ENCODE data around the gene GJD4. TPM values are rescaled to one million over a fixed set of nuclear protein-coding genes. Genes with fewer than 3 reads are reported as not detected.

GJD4 gene
- total RNA-seq, 2 donors from 2014 or later = not detected

GRCh38 chr10:35643151-35644049, 38.3 kb downstream of the GJD4 start:
- peak; percentile 88 for DNase-seq (ENCODE audit: low spot score)
- Histone ChIP-seq H3K27me3 (no peaks in the 10 kb centered on the region), H3K36me3 (no peaks in the 10 kb centered on the region), H3K27ac (peak overlapping the region; percentile 91 to 95), H3K9me3 (no peaks in the 10 kb centered on the region), H3K4me3 (peak overlapping the region; percentile 64 to 79), H3K4me1 (peaks cover 0 to 21% of the 10 kb centered on the region in 2 donors)
- no peak for TF ChIP-seq CTCF (IDR thresholded peaks at IDR 0.05)

- DNase-seq (ENCODE audit: low spot score) = no peak
- Histone ChIP-seq H3K27me3 (no peaks in the 10 kb centered on the region), H3K4me3 (peak overlapping the region; percentile 64 to 79), H3K36me3 (no peaks in the 10 kb centered on the region), H3K27ac (peak overlapping the region; percentile 91 to 95), H3K4me1 (peaks cover 0 to 13% of the 10 kb centered on the region in 2 donors), H3K9me3 (no peaks in the 10 kb centered on the region)
- no peak for TF ChIP-seq CTCF (IDR thresholded peaks at IDR 0.05)
Measured at GRCh38 chr10:35644050-35644950, 39.2 kb downstream of the GJD4 start.

GRCh38 chr10:35650894-35651293, 45.8 kb downstream of the GJD4 start:
- Histone ChIP-seq H3K36me3 (no peaks in the 10 kb centered on the region), H3K9me3 (no peaks in the 10 kb centered on the region), H3K4me3 (no peak overlapping the region), H3K27ac (no peak overlapping the region), H3K4me1 (no peaks in the 10 kb centered on the region), H3K27me3 (no peaks in the 10 kb centered on the region)
- TF ChIP-seq CTCF (IDR thresholded peaks at IDR 0.05) = no peak
- DNase-seq (ENCODE audit: low spot score) = no peak

GRCh38 chr10:35652824-35653223, 47.7 kb downstream of the GJD4 start:
- no peak overlapping the region for H3K4me3 ChIP-seq
- no peak for TF ChIP-seq CTCF (IDR thresholded peaks at IDR 0.05)
- H3K27me3 ChIP-seq = no peaks in the 10 kb centered on the region
- no peaks in the 10 kb centered on the region for H3K9me3 ChIP-seq
- no peaks in the 10 kb centered on the region for H3K36me3 ChIP-seq
- no peak for DNase-seq (ENCODE audit: low spot score)
- no peak overlapping the region for H3K27ac ChIP-seq
- no peaks in the 10 kb centered on the region for H3K4me1 ChIP-seq

DNA sequence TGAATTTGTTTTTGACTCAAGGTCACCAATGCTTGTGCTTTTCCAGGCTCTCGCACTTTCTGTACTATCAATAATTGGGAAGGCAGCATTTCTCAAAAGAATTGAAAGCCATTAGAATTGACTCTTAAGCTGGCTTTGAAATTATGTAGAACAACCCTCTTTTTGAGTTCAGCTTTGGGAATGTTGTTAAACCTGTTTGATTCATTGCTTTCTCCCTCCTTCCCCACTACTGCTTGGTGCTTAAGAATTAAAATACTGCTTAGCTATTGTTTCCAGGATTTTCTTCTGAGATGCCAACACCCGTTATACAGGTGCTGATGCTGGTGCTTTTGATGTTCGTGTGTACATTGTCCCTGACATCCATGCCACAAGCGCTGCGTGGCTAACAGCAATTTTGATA, 52.5 kb downstream of the GJD4 start:
- TF ChIP-seq CTCF (IDR thresholded peaks at IDR 0.05) = no peak
- no peaks in the 10 kb centered on the region for H3K4me1 ChIP-seq
- H3K27me3 ChIP-seq = no peaks in the 10 kb centered on the region
- H3K9me3 ChIP-seq = no peaks in the 10 kb centered on the region
- no peak for DNase-seq (ENCODE audit: low spot score)
- no peak overlapping the region for H3K27ac ChIP-seq
- no peak overlapping the region for H3K4me3 ChIP-seq
- no peaks in the 10 kb centered on the region for H3K36me3 ChIP-seq

Other genes starting within 250 kb of the GJD4 start
- 10 to 100 TPM in 1 of 2 donors, 1 to 10 TPM in 1; 6.0 to 15.6 TPM for gene FZD8, start 37.0 kb downstream of the GJD4 start, total RNA-seq